Stimulated activated CD8-positive, alpha-beta memory T cell treated with anti-CD3 and anti-CD28 coated beads, Interleukin-2, amount 100 ng/mL, for 1 hour (primary cell): ENCODE data around the gene UROD.

Source experiments
- DNase-seq, 2 donors: peaks; one replicate each; pipeline ENCODE4 v3.0.0-alpha.2; 2020; ENCODE audit warnings: low read depth in 2 of 2

UROD gene

DNA sequence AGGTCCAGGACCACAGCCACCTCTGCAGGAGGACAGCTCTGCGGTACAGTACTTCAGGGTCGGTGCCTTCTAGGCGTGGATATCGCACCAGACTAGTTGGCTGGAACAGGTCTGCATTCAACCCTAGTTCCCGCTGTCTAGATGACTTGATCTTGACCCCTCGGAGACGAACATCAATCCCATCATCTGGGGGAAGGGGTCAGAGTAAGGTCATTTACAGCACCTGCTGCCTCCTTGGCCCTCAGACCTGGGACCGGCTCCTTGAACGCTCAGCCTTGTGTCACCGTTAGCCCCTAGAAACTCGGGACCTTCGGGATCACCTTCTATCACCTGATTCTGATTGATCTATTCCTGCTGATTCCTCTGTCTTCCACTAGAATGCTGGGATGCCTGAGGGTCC, 3.5 kb upstream of the UROD start:
- no peak for DNase-seq

DNA sequence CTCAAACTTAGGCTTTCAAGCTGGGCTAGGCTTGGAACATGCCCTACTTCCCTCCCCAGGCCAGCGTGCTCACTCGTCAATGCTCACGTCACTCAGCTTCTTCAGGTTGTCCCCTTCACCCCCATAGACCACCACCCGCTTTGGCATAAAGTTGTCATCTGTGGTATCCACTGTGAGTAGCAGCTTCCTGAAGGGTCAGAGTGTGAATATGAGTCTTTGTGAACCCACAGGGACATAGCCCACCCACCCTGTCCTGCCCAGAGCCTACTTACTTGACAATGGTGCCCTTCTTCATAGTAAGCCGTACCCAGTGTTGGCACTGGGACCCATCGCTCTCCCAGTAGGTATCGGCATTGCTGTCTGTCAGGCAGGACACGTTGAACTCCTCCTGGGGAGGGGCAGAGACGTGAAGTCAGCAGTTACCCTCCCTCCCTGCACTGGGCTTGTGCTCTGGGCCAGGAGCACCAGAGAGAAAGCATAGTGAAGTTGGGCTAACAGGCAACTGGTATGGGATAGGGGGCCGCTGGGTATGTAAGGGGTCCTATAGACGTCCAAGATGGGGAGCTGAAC, 2.7 kb upstream of the UROD start:
- no peak for DNase-seq

GRCh38 chr1:45009956-45010854, 1.8 kb upstream of the UROD start:
- DNase-seq = no peak

GRCh38 chr1:45010855-45011811, 921 bp upstream of the UROD start, which contains the start of gene HECTD3:
HECTD3 (minus strand) TSS chr1:45011324; CDS start chr1:45011257, 67 bp downstream.
- peak; percentile 41 to 46 for DNase-seq

GRCh38 chr1:45012639-45013278, 705 bp downstream of the UROD start:
- DNase-seq = no peak

- no peak for DNase-seq
Measured at GRCh38 chr1:45013551-45014209, 1.6 kb downstream of the UROD start.

GRCh38 chr1:45014321-45015028, 2.4 kb downstream of the UROD start:
- peak; percentile 53 to 62 for DNase-seq

- no peak for DNase-seq
Measured at GRCh38 chr1:45015683-45016082, 3.6 kb downstream of the UROD start.

GRCh38 chr1:45016090-45016697, 4.1 kb downstream of the UROD start:
- DNase-seq = no peak

- no peak for DNase-seq
Measured at GRCh38 chr1:45016767-45017166, 4.7 kb downstream of the UROD start.

DNA sequence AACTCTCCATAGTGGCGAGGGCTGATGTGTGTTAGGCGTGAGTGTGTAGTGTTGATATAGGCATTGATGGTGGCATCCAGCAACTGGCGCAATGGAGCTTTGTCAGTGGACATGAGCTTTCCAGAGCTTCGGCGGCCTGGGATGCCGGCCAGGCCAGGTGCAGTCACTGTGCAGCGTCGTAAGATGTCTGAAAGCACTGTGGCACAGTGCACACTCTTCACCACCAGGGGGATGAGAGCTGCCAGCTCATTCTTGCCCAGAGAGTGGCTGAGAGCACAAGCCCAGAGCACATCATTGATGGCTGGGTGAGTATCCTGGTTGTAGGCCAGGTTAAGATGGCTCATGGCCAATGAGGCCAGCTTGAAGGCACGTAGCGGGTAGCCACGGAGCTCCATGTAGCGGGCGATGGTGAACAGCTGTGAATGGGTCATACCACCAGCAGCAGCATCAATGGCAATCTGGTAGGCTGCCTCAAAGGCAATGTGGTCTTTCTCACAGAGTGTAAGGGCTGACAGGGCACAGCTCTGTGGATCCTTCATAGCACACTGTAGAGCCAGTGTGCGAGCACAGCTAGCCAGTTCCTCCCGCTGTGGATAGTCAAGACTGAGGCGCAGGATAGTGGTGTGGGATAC, 6.7 kb downstream of the UROD start:
- no peak for DNase-seq

DNA sequence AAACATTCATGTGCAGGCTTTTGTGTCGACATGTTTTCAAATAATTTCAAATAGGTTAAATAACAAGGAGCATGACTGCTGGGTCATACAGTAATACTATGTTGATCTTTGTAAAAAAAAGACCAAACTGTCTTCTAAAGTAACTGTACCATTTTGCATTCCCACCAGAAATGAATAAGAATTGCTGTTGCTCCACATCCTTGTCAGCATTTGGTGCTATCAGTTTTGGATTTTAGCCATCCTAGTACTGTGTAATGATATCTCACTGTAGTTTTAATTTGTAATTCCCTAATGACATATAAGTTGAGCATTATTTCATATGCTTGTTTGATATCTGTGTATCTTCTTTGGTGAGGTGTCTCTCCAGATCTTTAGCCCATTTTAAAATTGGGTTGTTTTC, 11.6 kb downstream of the UROD start:
- no peak for DNase-seq

DNA sequence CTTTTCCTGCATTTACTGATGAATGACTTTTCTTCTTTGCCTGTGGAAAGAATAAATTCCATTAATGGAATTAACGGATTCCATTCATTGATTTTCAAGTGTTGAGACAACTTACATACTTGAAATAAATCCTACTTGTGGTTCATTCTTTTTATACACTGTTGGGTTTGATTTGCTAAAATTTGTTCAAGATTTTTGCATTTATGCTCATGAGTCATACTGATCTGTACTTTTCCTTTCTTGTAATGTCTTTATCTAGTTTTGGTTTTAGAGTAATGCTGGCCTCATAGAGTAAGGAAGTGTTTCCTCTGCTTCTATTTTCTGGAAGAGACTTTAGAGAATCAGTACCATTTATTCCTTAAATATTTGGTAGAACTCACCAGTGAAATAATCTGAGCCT, 14.4 kb downstream of the UROD start:
- no peak for DNase-seq

DNA sequence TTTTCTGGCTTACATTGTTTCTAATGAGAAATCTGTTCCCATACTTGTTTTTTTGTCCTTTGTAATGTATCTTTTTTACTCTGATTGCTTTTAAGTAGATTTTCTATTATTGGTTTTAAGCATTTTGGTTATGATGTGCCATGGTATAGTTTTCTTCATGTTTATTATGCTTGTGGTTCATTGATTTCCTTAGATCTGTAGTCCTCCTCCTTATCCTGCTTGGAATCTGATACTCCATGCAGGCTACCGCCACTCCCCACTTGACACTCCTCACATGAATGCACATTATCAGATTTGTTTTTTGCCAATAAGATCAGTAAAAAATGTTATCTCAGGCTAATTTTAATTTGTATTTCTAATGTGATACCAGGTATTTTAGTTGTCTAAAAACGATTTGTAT, 20.8 kb downstream of the UROD start:
- no peak for DNase-seq

GRCh38 chr1:45033356-45033755, 21.3 kb downstream of the UROD start:
- no peak for DNase-seq

GRCh38 chr1:45035631-45036301, 23.7 kb downstream of the UROD start:
- DNase-seq = no peak

GRCh38 chr1:45037456-45037855, 25.4 kb downstream of the UROD start:
- DNase-seq = no peak

- no peak for DNase-seq
Measured at GRCh38 chr1:45038240-45038639, 26.2 kb downstream of the UROD start.
